ENCODE data around the gene WDR17. TPM values are rescaled to one million over a fixed set of nuclear protein-coding genes. Genes with fewer than 3 reads are reported as not detected.

Gene WDR17
- total RNA-seq, 1 donor: 0.36 TPM

- no peaks in the 10 kb centered on the region for H3K4me1 ChIP-seq (ENCODE audit: insufficient read depth, low read length)
- TF ChIP-seq, protein P1, sequence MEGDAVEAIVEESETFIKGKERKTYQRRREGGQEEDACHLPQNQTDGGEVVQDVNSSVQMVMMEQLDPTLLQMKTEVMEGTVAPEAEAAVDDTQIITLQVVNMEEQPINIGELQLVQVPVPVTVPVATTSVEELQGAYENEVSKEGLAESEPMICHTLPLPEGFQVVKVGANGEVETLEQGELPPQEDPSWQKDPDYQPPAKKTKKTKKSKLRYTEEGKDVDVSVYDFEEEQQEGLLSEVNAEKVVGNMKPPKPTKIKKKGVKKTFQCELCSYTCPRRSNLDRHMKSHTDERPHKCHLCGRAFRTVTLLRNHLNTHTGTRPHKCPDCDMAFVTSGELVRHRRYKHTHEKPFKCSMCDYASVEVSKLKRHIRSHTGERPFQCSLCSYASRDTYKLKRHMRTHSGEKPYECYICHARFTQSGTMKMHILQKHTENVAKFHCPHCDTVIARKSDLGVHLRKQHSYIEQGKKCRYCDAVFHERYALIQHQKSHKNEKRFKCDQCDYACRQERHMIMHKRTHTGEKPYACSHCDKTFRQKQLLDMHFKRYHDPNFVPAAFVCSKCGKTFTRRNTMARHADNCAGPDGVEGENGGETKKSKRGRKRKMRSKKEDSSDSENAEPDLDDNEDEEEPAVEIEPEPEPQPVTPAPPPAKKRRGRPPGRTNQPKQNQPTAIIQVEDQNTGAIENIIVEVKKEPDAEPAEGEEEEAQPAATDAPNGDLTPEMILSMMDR (IDR thresholded peaks at IDR 0.05; ENCODE audit: extremely low read depth, low read depth, low read length): no peak
- no peaks in the 10 kb centered on the region for H3K27me3 ChIP-seq (ENCODE audit: insufficient read depth, low read length)
- no peak for DNase-seq (ENCODE audit: insufficient read length, low spot score, missing footprints)
- H3K4me2 ChIP-seq (ENCODE audit: insufficient read depth, low read length): no peak overlapping the region
- no peak overlapping the region for H3K27ac ChIP-seq (ENCODE audit: low read depth, low read length)
- no peaks in the 10 kb centered on the region for H3K36me3 ChIP-seq (ENCODE audit: insufficient read depth, low read length)
- no peaks in the 10 kb centered on the region for H4K20me1 ChIP-seq (ENCODE audit: insufficient read depth, low read length)
- no peak overlapping the region for H3K4me3 ChIP-seq (ENCODE audit: insufficient read depth, low read length)
- no peak overlapping the region for H2AFZ ChIP-seq (ENCODE audit: low read length)
- no peaks in the 10 kb centered on the region for H3K79me2 ChIP-seq (ENCODE audit: insufficient read depth, low read length)
- H3K9me3 ChIP-seq (ENCODE audit: low read depth, low read length): no peaks in the 10 kb centered on the region
These were observed 21.1 kb upstream of the WDR17 start for GRCh38 chr4:176044589-176044951.

- no peak overlapping the region for H2AFZ ChIP-seq (ENCODE audit: low read length)
- H3K27me3 ChIP-seq (ENCODE audit: insufficient read depth, low read length): no peaks in the 10 kb centered on the region
- no peaks in the 10 kb centered on the region for H3K4me1 ChIP-seq (ENCODE audit: insufficient read depth, low read length)
- TF ChIP-seq, protein P1 (IDR thresholded peaks at IDR 0.05; ENCODE audit: extremely low read depth, low read depth, low read length): no peak
- DNase-seq (ENCODE audit: insufficient read length, low spot score, missing footprints): no peak
- H3K27ac ChIP-seq (ENCODE audit: low read depth, low read length): no peak overlapping the region
- no peak overlapping the region for H3K4me3 ChIP-seq (ENCODE audit: insufficient read depth, low read length)
- no peaks in the 10 kb centered on the region for H3K9me3 ChIP-seq (ENCODE audit: low read depth, low read length)
- no peak overlapping the region for H3K4me2 ChIP-seq (ENCODE audit: insufficient read depth, low read length)
- no peaks in the 10 kb centered on the region for H3K79me2 ChIP-seq (ENCODE audit: insufficient read depth, low read length)
- no peaks in the 10 kb centered on the region for H3K36me3 ChIP-seq (ENCODE audit: insufficient read depth, low read length)
- no peaks in the 10 kb centered on the region for H4K20me1 ChIP-seq (ENCODE audit: insufficient read depth, low read length)
These were observed 17.0 kb upstream of the WDR17 start for GRCh38 chr4:176048631-176049030.

DNA sequence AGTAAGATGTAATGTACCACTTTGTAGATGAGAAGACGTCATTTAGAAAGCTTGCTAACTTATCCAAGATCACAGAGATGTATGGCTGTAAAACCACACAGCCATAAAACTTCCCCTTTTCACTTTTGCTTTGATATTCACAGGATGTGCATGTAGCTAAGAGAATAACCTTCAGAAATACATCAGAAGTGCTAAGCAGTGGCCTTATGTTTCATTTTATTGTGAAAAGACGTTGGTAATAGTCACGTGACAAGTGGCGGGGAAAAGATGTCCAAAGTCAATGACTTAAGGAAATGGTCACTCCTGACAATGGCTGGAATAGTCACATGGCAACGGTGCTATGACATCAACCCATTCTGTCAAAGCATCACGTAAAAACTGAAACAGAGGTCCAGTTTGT, 12.9 kb upstream of the WDR17 start:
- Histone ChIP-seq H3K27me3 (ENCODE audit: insufficient read depth, low read length) (no peaks in the 10 kb centered on the region), H3K36me3 (ENCODE audit: insufficient read depth, low read length) (no peaks in the 10 kb centered on the region), H3K4me3 (ENCODE audit: insufficient read depth, low read length) (no peak overlapping the region), H3K4me2 (ENCODE audit: insufficient read depth, low read length) (no peak overlapping the region), H3K79me2 (ENCODE audit: insufficient read depth, low read length) (no peaks in the 10 kb centered on the region), H3K9me3 (ENCODE audit: low read depth, low read length) (no peaks in the 10 kb centered on the region), H3K4me1 (ENCODE audit: insufficient read depth, low read length) (no peaks in the 10 kb centered on the region), H3K27ac (ENCODE audit: low read depth, low read length) (no peak overlapping the region), H2AFZ (ENCODE audit: low read length) (no peak overlapping the region), H4K20me1 (ENCODE audit: insufficient read depth, low read length) (no peaks in the 10 kb centered on the region)
- DNase-seq (ENCODE audit: insufficient read length, low spot score, missing footprints): no peak
- TF ChIP-seq, protein P1 (IDR thresholded peaks at IDR 0.05; ENCODE audit: extremely low read depth, low read depth, low read length): no peak

GRCh38 chr4:176053785-176054184, 11.9 kb upstream of the WDR17 start:
- TF ChIP-seq, protein P1 (IDR thresholded peaks at IDR 0.05; ENCODE audit: extremely low read depth, low read depth, low read length): no peak
- H3K27ac ChIP-seq (ENCODE audit: low read depth, low read length): no peak overlapping the region
- no peak overlapping the region for H2AFZ ChIP-seq (ENCODE audit: low read length)
- H3K4me3 ChIP-seq (ENCODE audit: insufficient read depth, low read length): no peak overlapping the region
- no peaks in the 10 kb centered on the region for H4K20me1 ChIP-seq (ENCODE audit: insufficient read depth, low read length)
- no peaks in the 10 kb centered on the region for H3K36me3 ChIP-seq (ENCODE audit: insufficient read depth, low read length)
- H3K4me1 ChIP-seq (ENCODE audit: insufficient read depth, low read length): no peaks in the 10 kb centered on the region
- H3K4me2 ChIP-seq (ENCODE audit: insufficient read depth, low read length): no peak overlapping the region
- H3K9me3 ChIP-seq (ENCODE audit: low read depth, low read length): no peaks in the 10 kb centered on the region
- H3K79me2 ChIP-seq (ENCODE audit: insufficient read depth, low read length): no peaks in the 10 kb centered on the region
- H3K27me3 ChIP-seq (ENCODE audit: insufficient read depth, low read length): no peaks in the 10 kb centered on the region
- no peak for DNase-seq (ENCODE audit: insufficient read length, low spot score, missing footprints)

All from osteoblast (primary cell).